Epithelial cell of esophagus (primary cell): ENCODE data around the gene DACH1.

ENCODE experiments used
- DNase-seq: peaks from one replicate; pipeline ENCODE4 v3.0.0; 2010; ENCODE audit warnings: low read depth
- H3K4me3 ChIP-seq: 2 replicates; pipeline ENCODE4 v1.5.1; 2011; ENCODE audit warnings: mild to moderate bottlenecking, low read length, control low read depth
- TF ChIP-seq, protein P1 (sequence below): IDR thresholded peaks from 2 replicates; pipeline ENCODE4 v1.5.1; 2011; ENCODE audit warnings: low read depth, mild to moderate bottlenecking, low read length, control low read depth, inconsistent platforms; ENCODE audit not compliant: insufficient read depth; ENCODE audit errors: missing control alignments

Gene DACH1

GRCh38 chr13:71869274-71869673 lies 2.3 kb upstream of the DACH1 start:
- DNase-seq: no peak
- TF ChIP-seq, protein P1, sequence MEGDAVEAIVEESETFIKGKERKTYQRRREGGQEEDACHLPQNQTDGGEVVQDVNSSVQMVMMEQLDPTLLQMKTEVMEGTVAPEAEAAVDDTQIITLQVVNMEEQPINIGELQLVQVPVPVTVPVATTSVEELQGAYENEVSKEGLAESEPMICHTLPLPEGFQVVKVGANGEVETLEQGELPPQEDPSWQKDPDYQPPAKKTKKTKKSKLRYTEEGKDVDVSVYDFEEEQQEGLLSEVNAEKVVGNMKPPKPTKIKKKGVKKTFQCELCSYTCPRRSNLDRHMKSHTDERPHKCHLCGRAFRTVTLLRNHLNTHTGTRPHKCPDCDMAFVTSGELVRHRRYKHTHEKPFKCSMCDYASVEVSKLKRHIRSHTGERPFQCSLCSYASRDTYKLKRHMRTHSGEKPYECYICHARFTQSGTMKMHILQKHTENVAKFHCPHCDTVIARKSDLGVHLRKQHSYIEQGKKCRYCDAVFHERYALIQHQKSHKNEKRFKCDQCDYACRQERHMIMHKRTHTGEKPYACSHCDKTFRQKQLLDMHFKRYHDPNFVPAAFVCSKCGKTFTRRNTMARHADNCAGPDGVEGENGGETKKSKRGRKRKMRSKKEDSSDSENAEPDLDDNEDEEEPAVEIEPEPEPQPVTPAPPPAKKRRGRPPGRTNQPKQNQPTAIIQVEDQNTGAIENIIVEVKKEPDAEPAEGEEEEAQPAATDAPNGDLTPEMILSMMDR: no peak
- no peak overlapping the region for H3K4me3 ChIP-seq

DNA sequence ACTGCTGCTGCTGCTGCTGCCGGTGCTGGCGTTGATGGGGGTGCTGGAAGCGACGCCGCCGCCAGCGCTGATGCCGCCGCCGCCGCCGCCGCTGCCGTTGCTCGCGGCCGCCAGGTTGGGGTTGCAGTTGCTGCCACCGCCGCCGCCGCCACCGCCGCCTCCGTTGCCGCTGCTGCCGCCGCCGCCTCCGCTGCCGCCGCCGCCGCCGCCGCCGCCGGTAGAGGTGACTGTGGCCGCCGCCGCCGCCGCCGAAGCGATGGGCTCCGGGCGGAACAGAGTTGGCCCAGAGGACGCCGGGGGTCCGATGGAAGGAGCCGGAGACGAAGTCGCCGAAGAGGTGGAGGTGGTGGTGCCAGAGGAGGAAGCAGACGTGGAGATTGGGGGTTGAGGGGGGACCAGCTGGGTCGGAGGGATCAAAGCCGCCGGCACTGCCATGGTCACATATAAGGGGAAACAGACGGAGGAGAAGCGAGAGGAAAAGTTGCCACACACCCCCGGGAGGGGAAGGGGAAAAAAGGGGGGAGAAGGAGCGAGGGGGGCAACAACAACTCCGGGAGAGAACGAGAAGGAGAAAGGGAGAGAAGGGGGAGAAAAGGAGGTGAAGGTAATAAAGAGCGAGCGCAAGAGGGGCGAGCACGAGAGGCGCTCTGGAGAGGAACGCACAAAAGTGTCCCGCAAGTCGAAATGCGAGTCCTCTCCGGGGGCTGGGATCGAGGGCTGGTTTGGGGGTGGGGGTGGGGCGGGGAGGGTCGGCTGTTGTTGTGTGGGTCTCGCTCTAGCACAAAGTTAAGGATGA lies 471 bp downstream of the DACH1 start:
- TF ChIP-seq, protein P1: no peak
- peak; percentile 30 for DNase-seq
- H3K4me3 ChIP-seq: peak overlapping the region; percentile 50

GRCh38 chr13:71865874-71866334 lies 1.1 kb downstream of the DACH1 start:
- DNase-seq: peak; percentile 7
- TF ChIP-seq, protein P1: no peak
- peak overlapping the region; percentile 42 for H3K4me3 ChIP-seq

- TF ChIP-seq, protein P1: no peak
- no peak for DNase-seq
- peak overlapping the region; percentile 42 for H3K4me3 ChIP-seq
Observed at GRCh38 chr13:71864986-71865873, 1.8 kb downstream of the DACH1 start.

- H3K4me3 ChIP-seq: peak overlapping the region; percentile 42
- peak; percentile 29 for DNase-seq
- TF ChIP-seq, protein P1: no peak
Observed at GRCh38 chr13:71864094-71864985, 2.7 kb downstream of the DACH1 start.

GRCh38 chr13:71863254-71863865 lies 3.6 kb downstream of the DACH1 start:
- DNase-seq: no peak
- TF ChIP-seq, protein P1: no peak
- H3K4me3 ChIP-seq: no peak overlapping the region
